GM23248 (cell line): Measurements from ENCODE around the gene OLR1. TPM values are rescaled to one million over a fixed set of nuclear protein-coding genes. Genes with fewer than 3 reads are reported as not detected.
"Not testable (repeated sequence)": the region's sequence is repeated elsewhere in the genome, so short reads cannot be mapped to it uniquely, and the experiment has no call there.

Source experiments
- DNase-seq: peaks from one replicate; pipeline ENCODE4 v3.0.0-alpha.2; 2015
- H2AFZ ChIP-seq: fragments of 200-600 bp; sonication (generic); 2 replicates; pipeline ENCODE4 v1.6.1; 2016; ENCODE audit warnings: antibody characterized with exemption
- H3F3A ChIP-seq: fragments of 200-600 bp; sonication (generic); 2 replicates; pipeline ENCODE4 v1.6.1; 2016; ENCODE audit warnings: mild to moderate bottlenecking, antibody characterized with exemption, mixed run types; ENCODE audit not compliant: insufficient read depth
- H3K27ac ChIP-seq: fragments of 200-600 bp; sonication (generic); 2 replicates; pipeline ENCODE4 v1.5.1; 2016; ENCODE audit warnings: mild to moderate bottlenecking
- H3K27me3 ChIP-seq: fragments of 200-600 bp; sonication (generic); replicated peaks from 2 replicates; pipeline ENCODE4 v1.6.1; 2016; ENCODE audit warnings: mild to moderate bottlenecking; ENCODE audit not compliant: insufficient read depth
- H3K36me3 ChIP-seq: fragments of 200-600 bp; sonication (generic); 2 replicates; pipeline ENCODE4 v1.6.1; 2016; ENCODE audit warnings: low read depth, mild to moderate bottlenecking
- H3K4me1 ChIP-seq: fragments of 200-600 bp; sonication (generic); 2 replicates; pipeline ENCODE4 v1.6.1; 2016; ENCODE audit warnings: mild to moderate bottlenecking; ENCODE audit not compliant: insufficient read depth
- H3K4me2 ChIP-seq: fragments of 200-600 bp; sonication (generic); one replicate; pipeline ENCODE4 v1.6.1; 2016; ENCODE audit warnings: mild to moderate bottlenecking; ENCODE audit not compliant: unreplicated experiment
- H3K4me3 ChIP-seq: fragments of 200-600 bp; sonication (generic); 2 replicates; pipeline ENCODE4 v1.5.1; 2016; ENCODE audit warnings: mild to moderate bottlenecking
- H3K79me2 ChIP-seq: fragments of 200-600 bp; sonication (generic); 2 replicates; pipeline ENCODE4 v1.6.1; 2016; ENCODE audit warnings: mild to moderate bottlenecking; ENCODE audit not compliant: insufficient read depth
- H3K9ac ChIP-seq: fragments of 200-600 bp; sonication (generic); 2 replicates; pipeline ENCODE4 v1.6.1; 2016; ENCODE audit warnings: mild to moderate bottlenecking
- H3K9me2 ChIP-seq: fragments of 200-600 bp; sonication (generic); 2 replicates; pipeline ENCODE4 v1.6.1; 2016; ENCODE audit warnings: mixed run types, mild to moderate bottlenecking, moderate library complexity; ENCODE audit not compliant: insufficient read depth
- H3K9me3 ChIP-seq: fragments of 200-600 bp; sonication (generic); one replicate; pipeline ENCODE4 v1.6.1; 2017; ENCODE audit warnings: low read depth
- H4K20me1 ChIP-seq: fragments of 200-600 bp; sonication (generic); 2 replicates; pipeline ENCODE4 v1.6.0; 2016; ENCODE audit not compliant: insufficient read depth
- EZH2 ChIP-seq: fragments of 200-600 bp; sonication (generic); IDR thresholded peaks from 2 replicates; pipeline ENCODE4 v1.6.1; 2018; ENCODE audit warnings: antibody characterized with exemption, mild to moderate bottlenecking; ENCODE audit not compliant: insufficient read depth, poor library complexity, severe bottlenecking
- EZH2phosphoT487 ChIP-seq: fragments of 200-600 bp; sonication (generic); IDR thresholded peaks from 2 replicates; pipeline ENCODE4 v1.6.1; 2018; ENCODE audit warnings: antibody characterized with exemption, moderate library complexity, mild to moderate bottlenecking, low read depth; ENCODE audit not compliant: insufficient read depth
- WGBS, 2 experiments: methylation state at CpG; one replicate each; pipeline ENCODE4 v1.1.6; 2015 to 2017; ENCODE audit warnings: low lambda C conversion rate in 2 of 2, low coverage in 1 of 2; ENCODE audit errors: missing lambda C conversion rate in 2 of 2; 5-methylcytosine and 5-hydroxymethylcytosine counted together
- in situ Hi-C: fragments of 300-500 bp; cut with MboI; formaldehyde crosslinking; loops from 2 replicates; pipeline ENCODE4 v1.15.0; 2020
- polyA plus RNA-seq: library from polyadenylated mRNA; unstranded; fragments of >200 nt; fragmentation: Nextera tagmentation; extraction: Ambion mirVana; gene quantifications from 2 replicates; pipeline ENCODE4 v1.2.1, GENCODE V29; 2016
- total RNA-seq: library from RNA; depleted of rRNA; stranded (reverse); fragments of >200 nt; shearing (Covaris generic); gene quantifications from 2 replicates; pipeline ENCODE4 v1.2.3, GENCODE V29; 2014

OLR1 gene
- total and polyA plus RNA-seq, 2 experiments from 2014 or later, result 4.6 to 6.3 TPM

DNA sequence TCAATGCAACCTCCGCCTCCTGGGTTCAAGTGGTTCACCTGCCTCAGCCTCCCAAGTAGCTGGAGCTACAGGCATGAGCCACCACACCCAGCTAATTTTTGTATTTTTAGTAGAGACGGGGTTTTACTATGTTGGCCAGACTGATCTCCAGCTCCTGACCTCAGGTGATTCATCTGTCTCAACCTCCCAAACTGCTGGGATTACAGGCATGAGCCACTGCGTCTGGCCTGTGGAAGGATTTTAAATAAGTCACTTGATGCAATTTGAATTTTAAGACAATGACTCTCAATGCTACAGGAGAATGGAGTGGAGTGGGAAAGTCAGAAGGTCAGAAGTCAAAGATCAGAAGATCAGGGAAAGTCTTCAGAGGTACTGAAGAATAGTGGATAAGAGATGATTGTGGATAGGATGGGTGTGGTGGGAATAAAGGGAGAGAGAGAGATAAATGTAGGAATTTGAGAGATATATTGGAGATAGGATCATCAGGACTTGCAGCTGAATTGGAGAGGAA, 22.3 kb upstream of the OLR1 start:
- H3K36me3 ChIP-seq, result no peaks in the 10 kb centered on the region
- H3K79me2 ChIP-seq, result no peaks in the 10 kb centered on the region
- WGBS, 2 experiments, result 38 to 40% methylated on average over 3 of the region's 3 CpGs
- H3K4me3 ChIP-seq, result no peak overlapping the region
- in situ Hi-C loops, result no loop called here
- H3K4me2 ChIP-seq, result peak overlapping the region; percentile 28
- TF ChIP-seq EZH2 (no peak), EZH2phosphoT487 (no peak)
- no peak overlapping the region for H2AFZ ChIP-seq
- peaks cover 52% of the 10 kb centered on the region for H3K4me1 ChIP-seq
- no peaks in the 10 kb centered on the region for H3K9me3 ChIP-seq
- H3K27ac ChIP-seq, result peak overlapping the region; percentile 21
- H4K20me1 ChIP-seq, result no peaks in the 10 kb centered on the region
- H3K9me2 ChIP-seq, result no peaks in the 10 kb centered on the region
- H3F3A ChIP-seq, result peaks cover 50% of the 10 kb centered on the region
- H3K9ac ChIP-seq, result no peak overlapping the region
- no peaks in the 10 kb centered on the region for H3K27me3 ChIP-seq
- DNase-seq, result peak; percentile 70

GRCh38 chr12:10191865-10192264, 19.9 kb upstream of the OLR1 start:
- no peak for TF ChIP-seq EZH2
- 0 out of 2 replicates have a peak, but pooled peaks have one; percentile 36 for TF ChIP-seq EZH2phosphoT487
- Histone ChIP-seq H3K4me1 (peaks cover 53% of the 10 kb centered on the region), H3K9me2 (no peaks in the 10 kb centered on the region), H3K36me3 (no peaks in the 10 kb centered on the region), H3K9ac (peak overlapping the region; percentile 44; the same call in 1 of the 2 replicates), H3K4me2 (peak overlapping the region; percentile 52), H3K27ac (peak overlapping the region; percentile 81), H3K27me3 (no peaks in the 10 kb centered on the region), H2AFZ (no peak overlapping the region), H3F3A (peaks cover 53% of the 10 kb centered on the region), H3K79me2 (no peaks in the 10 kb centered on the region), H3K4me3 (no peak overlapping the region), H3K9me3 (no peaks in the 10 kb centered on the region), H4K20me1 (no peaks in the 10 kb centered on the region)
- DNase-seq, result peak; percentile 93
- WGBS, 2 experiments, result 0% methylated on average over 2 of the region's 2 CpGs
- in situ Hi-C loops, result no loop called here

GRCh38 chr12:10190558-10191388, 18.8 kb upstream of the OLR1 start:
- Histone ChIP-seq H3K4me3 (no peak overlapping the region), H3K9me3 (no peaks in the 10 kb centered on the region), H3K27me3 (no peaks in the 10 kb centered on the region), H2AFZ (no peak overlapping the region), H4K20me1 (no peaks in the 10 kb centered on the region), H3K4me2 (peak overlapping the region; percentile 52), H3K9me2 (no peaks in the 10 kb centered on the region), H3F3A (peaks cover 53% of the 10 kb centered on the region), H3K79me2 (no peaks in the 10 kb centered on the region), H3K36me3 (no peaks in the 10 kb centered on the region), H3K4me1 (peaks cover 53% of the 10 kb centered on the region), H3K9ac (peak overlapping the region; percentile 44; the same call in 1 of the 2 replicates), H3K27ac (peak overlapping the region; percentile 81)
- WGBS, 2 experiments, result 29 to 32% methylated on average over 13 of the region's 13 CpGs
- peak; percentile 83 for DNase-seq
- in situ Hi-C loops, result no loop called here
- TF ChIP-seq EZH2, result no peak
- TF ChIP-seq EZH2phosphoT487, result no peak

DNA sequence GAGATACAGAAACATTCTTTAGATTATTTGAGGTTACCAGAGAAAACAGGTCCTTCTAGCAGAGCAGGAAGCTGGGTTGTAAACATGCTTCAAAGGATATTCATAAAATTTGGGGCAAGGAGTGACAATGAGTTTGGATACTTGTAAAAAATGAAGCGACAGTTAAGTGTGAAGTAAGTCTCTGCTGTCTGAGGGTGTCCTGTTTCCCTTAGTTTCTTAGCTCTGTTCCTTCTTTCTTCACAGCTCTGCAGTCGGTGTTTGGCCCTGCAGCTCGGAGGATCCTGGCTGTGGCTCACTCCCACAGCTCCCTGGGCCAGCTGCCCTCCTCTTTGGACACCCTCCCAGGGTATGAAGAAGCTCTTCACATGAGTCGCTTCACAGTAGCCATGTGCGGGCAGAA, 17.7 kb upstream of the OLR1 start:
- Histone ChIP-seq H3K9me3 (no peaks in the 10 kb centered on the region), H3K27me3 (no peaks in the 10 kb centered on the region), H3K4me1 (peaks cover 53% of the 10 kb centered on the region), H3K4me3 (no peak overlapping the region), H3F3A (peaks cover 53% of the 10 kb centered on the region), H3K4me2 (peak overlapping the region; percentile 21), H4K20me1 (no peaks in the 10 kb centered on the region), H3K36me3 (no peaks in the 10 kb centered on the region), H3K79me2 (no peaks in the 10 kb centered on the region), H3K9ac (no peak overlapping the region), H3K27ac (peak overlapping the region; percentile 36), H3K9me2 (no peaks in the 10 kb centered on the region), H2AFZ (peak overlapping the region; percentile 45)
- 22 to 26% methylated on average over 5 of the region's 5 CpGs for WGBS, 2 experiments
- TF ChIP-seq EZH2phosphoT487 (no peak), EZH2 (no peak)
- DNase-seq, result peak; percentile 79
- in situ Hi-C loops, result no loop called here

GRCh38 chr12:10186958-10187357, 15.0 kb upstream of the OLR1 start:
- H3K9ac ChIP-seq, H3K4me2 ChIP-seq, H3K9me3 ChIP-seq, H3K27ac ChIP-seq, H3K27me3 ChIP-seq, H3K4me3 ChIP-seq, H2AFZ ChIP-seq, H4K20me1 ChIP-seq, in situ Hi-C loops, H3K79me2 ChIP-seq, H3K9me2 ChIP-seq, DNase-seq, H3K36me3 ChIP-seq: not testable (repeated sequence)
- H3F3A ChIP-seq, result peaks cover 58% of the 10 kb centered on the region
- peaks cover 59% of the 10 kb centered on the region for H3K4me1 ChIP-seq
- WGBS, 2 experiments, result 86 to 88% methylated on average over 6 of the region's 6 CpGs
